GM10266 (cell line): ENCODE data around the gene SNX1.

ENCODE experiments used
- DNase-seq: peaks from one replicate; pipeline ENCODE4 v3.0.0; 2012; ENCODE audit errors: extremely low spot score
- TF ChIP-seq, protein P1 (sequence below): IDR thresholded peaks from 2 replicates; pipeline ENCODE4 v1.5.1; 2012; ENCODE audit warnings: mild to moderate bottlenecking, low read depth; ENCODE audit not compliant: control insufficient read depth, insufficient read depth; ENCODE audit errors: missing control alignments

Gene SNX1

DNA sequence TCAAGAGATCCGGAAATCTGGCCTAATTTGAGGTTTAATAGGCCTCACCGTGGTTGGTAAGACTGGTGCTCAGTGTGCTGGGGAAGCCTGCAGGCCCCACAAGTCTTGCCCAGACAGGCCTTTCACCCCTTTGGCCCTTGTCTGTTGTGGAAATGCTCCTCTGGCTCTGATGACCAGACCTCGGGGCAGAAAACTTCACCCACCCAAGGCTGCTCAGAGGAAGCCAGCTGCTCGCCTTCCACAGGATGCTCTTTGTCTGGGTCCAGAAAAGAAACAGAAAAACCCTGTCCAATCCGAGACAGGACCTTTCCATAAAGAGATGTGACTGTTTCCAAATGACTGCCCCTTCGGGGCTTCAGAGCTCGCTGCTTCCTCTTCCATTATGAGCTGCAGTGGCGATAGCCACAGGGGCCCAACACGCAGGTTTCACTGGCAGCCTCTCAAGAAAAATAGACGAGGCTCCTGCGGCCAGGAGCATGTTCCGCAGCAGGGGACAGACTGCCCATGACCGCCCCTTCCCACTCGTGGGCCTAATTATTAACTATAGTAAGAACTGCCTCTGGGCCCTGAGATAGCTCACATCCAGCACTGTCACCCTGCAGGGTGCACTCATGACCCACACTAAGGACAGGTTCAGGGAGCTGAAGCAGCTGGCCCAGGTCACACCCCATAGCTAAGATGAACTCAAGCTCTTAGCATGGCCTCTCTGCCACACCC lies 48.9 kb downstream of the SNX1 start:
- peak; percentile 84 for DNase-seq
- TF ChIP-seq, protein P1, sequence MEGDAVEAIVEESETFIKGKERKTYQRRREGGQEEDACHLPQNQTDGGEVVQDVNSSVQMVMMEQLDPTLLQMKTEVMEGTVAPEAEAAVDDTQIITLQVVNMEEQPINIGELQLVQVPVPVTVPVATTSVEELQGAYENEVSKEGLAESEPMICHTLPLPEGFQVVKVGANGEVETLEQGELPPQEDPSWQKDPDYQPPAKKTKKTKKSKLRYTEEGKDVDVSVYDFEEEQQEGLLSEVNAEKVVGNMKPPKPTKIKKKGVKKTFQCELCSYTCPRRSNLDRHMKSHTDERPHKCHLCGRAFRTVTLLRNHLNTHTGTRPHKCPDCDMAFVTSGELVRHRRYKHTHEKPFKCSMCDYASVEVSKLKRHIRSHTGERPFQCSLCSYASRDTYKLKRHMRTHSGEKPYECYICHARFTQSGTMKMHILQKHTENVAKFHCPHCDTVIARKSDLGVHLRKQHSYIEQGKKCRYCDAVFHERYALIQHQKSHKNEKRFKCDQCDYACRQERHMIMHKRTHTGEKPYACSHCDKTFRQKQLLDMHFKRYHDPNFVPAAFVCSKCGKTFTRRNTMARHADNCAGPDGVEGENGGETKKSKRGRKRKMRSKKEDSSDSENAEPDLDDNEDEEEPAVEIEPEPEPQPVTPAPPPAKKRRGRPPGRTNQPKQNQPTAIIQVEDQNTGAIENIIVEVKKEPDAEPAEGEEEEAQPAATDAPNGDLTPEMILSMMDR, result peak; percentile 20

DNA sequence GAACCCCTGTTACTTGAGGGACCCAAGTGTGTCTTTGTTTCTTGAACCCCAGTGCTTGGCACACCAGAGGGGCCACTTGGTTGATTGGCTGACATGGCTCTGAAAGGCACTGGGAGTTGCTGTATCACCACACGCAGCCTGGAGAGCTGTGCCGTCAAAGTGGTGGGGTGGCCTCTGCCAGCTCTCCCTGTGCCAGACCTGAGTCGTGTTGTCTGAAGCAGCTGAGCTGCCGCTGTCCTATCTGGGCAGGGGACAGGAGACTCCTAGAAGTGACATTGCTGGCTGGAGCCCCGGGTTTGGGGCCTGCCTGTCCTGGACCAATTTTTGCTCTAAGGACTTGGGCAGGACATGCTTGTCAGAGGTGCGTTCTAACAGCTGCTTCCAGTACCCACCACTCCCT lies 50.3 kb downstream of the SNX1 start:
- TF ChIP-seq, protein P1, result no peak
- DNase-seq, result no peak

DNA sequence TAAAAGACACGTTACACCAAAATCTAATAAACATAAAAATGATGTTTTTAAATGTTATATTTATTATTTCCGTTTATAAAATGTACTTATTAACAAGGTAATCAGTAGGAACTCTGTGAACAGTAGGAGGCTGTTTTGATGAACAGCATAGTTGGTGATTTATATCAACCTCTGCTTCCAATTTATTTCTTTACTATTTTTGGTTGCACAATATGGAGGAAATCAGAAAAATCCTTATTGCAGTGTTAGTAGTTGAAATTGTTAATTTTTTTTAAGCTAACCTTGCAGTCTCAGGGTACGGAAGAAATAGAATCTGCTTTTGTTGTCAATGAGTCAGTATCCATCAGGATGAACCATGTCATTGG lies 50.7 kb downstream of the SNX1 start:
- TF ChIP-seq, protein P1, result no peak
- DNase-seq, result no peak

DNA sequence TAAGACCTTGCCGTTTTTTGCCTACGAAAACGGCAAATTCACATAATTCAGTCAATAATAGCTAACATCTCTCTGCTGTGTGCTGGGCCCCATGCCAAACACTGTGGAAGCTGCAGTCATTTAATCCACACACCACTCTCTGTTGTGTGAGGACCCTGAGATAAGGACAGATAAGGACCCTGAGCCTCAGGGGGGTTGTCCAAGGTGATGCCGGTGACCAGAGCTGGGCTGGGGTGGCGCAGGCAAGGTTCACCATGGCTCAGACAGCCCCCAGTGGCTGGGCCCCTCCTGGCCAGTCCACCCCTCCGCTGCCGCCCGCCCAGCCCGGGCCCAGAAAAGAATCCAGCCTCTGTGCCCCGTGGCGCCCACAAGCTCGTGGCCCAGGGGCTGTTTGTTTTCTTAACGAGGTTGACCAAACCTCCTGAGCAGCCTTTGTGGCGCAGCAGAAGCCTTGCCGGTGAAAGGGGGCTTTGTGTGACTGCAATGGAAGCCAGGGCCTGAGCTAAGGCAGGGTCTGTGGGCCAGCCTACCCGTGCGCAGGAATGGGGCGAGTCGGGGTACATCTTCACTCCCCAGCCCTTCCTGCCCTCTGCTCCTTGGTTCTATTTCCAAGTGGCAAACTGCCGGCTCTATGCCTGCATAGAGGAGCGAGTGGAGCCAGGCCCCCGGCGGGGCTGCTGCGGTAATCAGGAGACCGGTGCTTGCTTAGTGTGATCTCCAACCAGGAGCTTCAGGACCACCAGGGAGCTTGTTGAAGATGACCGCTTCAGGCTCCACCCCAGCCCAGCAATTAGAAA lies 51.3 kb downstream of the SNX1 start:
- DNase-seq, result no peak
- TF ChIP-seq, protein P1, result no peak

DNA sequence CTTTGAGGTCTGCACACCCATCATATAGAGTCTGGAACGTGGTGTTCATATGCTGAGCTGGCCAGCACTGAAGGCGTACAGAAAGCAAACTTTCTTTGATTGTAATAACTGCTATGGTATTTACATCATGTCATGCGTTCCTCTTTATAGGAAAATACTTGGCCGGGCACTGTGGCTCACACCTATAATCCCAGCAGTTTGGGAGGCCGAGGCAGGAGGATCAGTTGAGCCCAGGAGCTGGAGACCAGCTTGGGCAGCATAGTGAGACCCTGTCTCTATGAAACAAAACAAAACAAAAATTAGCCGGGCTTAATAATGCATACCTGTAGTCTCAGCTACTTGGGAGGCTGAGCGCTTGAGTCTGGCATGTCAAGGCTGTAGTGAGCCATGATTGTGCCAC lies 52.4 kb downstream of the SNX1 start:
- TF ChIP-seq, protein P1, result no peak
- DNase-seq, result no peak

DNA sequence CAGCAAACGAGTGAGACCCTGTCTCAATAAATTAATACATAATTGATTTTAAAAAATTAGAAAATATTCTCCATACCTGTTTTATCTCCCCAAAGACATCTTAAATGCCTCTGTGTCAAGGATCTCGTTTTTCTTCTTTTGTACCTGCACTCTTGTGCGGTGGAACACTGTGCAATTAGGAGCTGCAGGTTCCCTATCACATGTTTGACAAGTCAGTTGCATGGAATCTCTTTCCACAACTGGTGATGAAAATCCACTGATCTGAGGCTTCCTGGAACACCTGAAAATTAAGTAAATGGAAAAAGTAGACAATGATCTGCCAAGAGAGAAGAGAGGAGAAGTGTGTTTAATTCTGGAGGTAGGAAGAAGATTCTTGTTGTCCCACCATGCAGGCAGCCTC lies 52.8 kb downstream of the SNX1 start:
- TF ChIP-seq, protein P1, result no peak
- no peak for DNase-seq

DNA sequence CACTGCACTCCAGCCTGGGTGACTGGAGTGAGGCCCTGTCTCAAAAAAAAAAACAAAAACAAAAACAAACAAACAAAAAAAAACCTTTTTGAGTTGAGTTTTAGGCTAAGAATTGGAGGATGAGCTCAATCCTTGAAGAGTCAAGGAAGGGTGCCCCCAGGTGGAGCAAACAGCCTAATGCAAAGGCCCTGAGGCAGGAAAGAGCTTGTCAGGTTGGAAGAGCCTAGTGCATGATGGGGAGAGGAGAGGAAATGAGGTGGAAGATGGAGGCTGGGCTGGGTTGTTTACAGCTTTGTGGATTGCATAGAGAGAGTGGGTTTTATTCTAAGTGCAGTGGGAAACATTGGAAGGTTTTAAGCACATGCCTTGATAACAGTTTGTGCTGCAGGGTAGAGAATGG lies 53.6 kb downstream of the SNX1 start:
- TF ChIP-seq, protein P1, result peak; percentile 43
- DNase-seq, result peak; percentile 39
